PFSK-1 (cell line): ENCODE measurements around the gene HDAC4.

Experiments
- POLR2AphosphoS5 ChIP-seq: IDR thresholded peaks from 2 replicates; pipeline ENCODE4 v1.6.1; 2012; ENCODE audit warnings: low read depth, mild to moderate bottlenecking, control low read depth, low read length, moderate library complexity
- TAF1 ChIP-seq: IDR thresholded peaks from 2 replicates; pipeline ENCODE4 v1.6.1; 2012; ENCODE audit warnings: low read length, control low read depth, borderline replicate concordance; ENCODE audit not compliant: insufficient read depth
- TF ChIP-seq, protein P1 (sequence below), 2 experiments: IDR thresholded peaks; 2 replicates each; pipeline versions ENCODE4 v1.6.1 to v1.8.0; 2011 to 2012; ENCODE audit warnings: low read depth in 2 of 2, low read length in 2 of 2, control low read depth in 1 of 2, inconsistent platforms in 1 of 2, mild to moderate bottlenecking in 1 of 2, moderate library complexity in 1 of 2; ENCODE audit not compliant: insufficient read depth in 1 of 2

DNA sequence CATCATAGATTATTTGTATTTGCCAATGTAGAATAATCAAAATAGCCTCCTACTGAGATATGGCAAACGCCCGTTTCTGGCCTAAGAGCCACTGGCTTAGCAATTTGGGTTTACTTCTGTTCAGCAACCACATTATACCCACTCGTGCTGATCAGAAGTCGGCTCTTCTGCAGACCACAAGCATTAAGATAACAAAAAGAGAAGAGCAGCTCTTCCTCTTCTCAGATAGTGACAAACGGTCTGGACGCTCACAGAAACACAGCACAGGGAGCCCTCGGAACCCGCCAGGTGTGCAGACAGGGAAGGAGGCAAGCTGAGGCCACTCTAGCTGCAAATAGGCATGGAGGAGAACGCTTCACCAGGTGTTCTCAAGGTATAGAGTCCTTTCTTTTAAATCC lies 164.0 kb downstream of the HDAC4 start:
- TF ChIP-seq, protein P1, sequence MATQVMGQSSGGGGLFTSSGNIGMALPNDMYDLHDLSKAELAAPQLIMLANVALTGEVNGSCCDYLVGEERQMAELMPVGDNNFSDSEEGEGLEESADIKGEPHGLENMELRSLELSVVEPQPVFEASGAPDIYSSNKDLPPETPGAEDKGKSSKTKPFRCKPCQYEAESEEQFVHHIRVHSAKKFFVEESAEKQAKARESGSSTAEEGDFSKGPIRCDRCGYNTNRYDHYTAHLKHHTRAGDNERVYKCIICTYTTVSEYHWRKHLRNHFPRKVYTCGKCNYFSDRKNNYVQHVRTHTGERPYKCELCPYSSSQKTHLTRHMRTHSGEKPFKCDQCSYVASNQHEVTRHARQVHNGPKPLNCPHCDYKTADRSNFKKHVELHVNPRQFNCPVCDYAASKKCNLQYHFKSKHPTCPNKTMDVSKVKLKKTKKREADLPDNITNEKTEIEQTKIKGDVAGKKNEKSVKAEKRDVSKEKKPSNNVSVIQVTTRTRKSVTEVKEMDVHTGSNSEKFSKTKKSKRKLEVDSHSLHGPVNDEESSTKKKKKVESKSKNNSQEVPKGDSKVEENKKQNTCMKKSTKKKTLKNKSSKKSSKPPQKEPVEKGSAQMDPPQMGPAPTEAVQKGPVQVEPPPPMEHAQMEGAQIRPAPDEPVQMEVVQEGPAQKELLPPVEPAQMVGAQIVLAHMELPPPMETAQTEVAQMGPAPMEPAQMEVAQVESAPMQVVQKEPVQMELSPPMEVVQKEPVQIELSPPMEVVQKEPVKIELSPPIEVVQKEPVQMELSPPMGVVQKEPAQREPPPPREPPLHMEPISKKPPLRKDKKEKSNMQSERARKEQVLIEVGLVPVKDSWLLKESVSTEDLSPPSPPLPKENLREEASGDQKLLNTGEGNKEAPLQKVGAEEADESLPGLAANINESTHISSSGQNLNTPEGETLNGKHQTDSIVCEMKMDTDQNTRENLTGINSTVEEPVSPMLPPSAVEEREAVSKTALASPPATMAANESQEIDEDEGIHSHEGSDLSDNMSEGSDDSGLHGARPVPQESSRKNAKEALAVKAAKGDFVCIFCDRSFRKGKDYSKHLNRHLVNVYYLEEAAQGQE (IDR thresholded peaks at IDR 0.05; ENCODE audit: insufficient read depth in 1 of 2, low read depth in 2 of 2, low read length in 2 of 2) = no peak
- no peak for TF ChIP-seq TAF1
- TF ChIP-seq POLR2AphosphoS5 = no peak
